Measurements from ENCODE around the gene STK36.

The STK36 gene

GRCh38 chr2:218671654-218672566 lies at the start of gene STK36, which contains the start of gene RNF25:
Gene STK36, plus strand, starts transcription at chr2:218672086. Its CDS starts 744 bp downstream, at chr2:218672830.
Gene RNF25, minus strand, starts transcription at chr2:218672002. Its CDS starts 32 bp downstream, at chr2:218671970.
- DNase-seq = peak; percentile 92

- DNase-seq = peak; percentile 7
Observed at GRCh38 chr2:218622606-218623365, 49.1 kb upstream of the STK36 start.

GRCh38 chr2:218623366-218623705 lies 48.5 kb upstream of the STK36 start:
- no peak for DNase-seq

GRCh38 chr2:218626369-218626768 lies 45.5 kb upstream of the STK36 start:
- DNase-seq = no peak

- DNase-seq = no peak
Observed at GRCh38 chr2:218627939-218628338, 43.9 kb upstream of the STK36 start.

- peak; percentile 26 for DNase-seq
Observed at GRCh38 chr2:218631837-218632236, 40.0 kb upstream of the STK36 start.

- DNase-seq = no peak
Observed at GRCh38 chr2:218635719-218636118, 36.2 kb upstream of the STK36 start.

GRCh38 chr2:218638372-218638771 lies 33.5 kb upstream of the STK36 start:
- no peak for DNase-seq

GRCh38 chr2:218642121-218642656 lies 29.7 kb upstream of the STK36 start:
- DNase-seq = no peak

GRCh38 chr2:218642786-218643185 lies 29.1 kb upstream of the STK36 start:
- no peak for DNase-seq

- no peak for DNase-seq
Observed at GRCh38 chr2:218643751-218644310, 28.1 kb upstream of the STK36 start.

- peak; percentile 14 for DNase-seq
Observed at GRCh38 chr2:218644721-218645120, 27.2 kb upstream of the STK36 start.

- DNase-seq = peak; percentile 88
Observed at GRCh38 chr2:218645126-218645525, 26.8 kb upstream of the STK36 start.

- DNase-seq = peak; percentile 52
Observed at GRCh38 chr2:218648088-218648786, 23.6 kb upstream of the STK36 start.

GRCh38 chr2:218648787-218649100 lies 23.1 kb upstream of the STK36 start:
- DNase-seq = no peak

- no peak for DNase-seq
Observed at GRCh38 chr2:218655751-218656150, 16.1 kb upstream of the STK36 start.

- peak; percentile 72 for DNase-seq
Observed at GRCh38 chr2:218658671-218659257, 13.1 kb upstream of the STK36 start.

GRCh38 chr2:218659258-218659987 lies 12.5 kb upstream of the STK36 start, which contains the start of the genes BCS1L and ZNF142:
Gene BCS1L, plus strand, starts transcription at chr2:218659683. Its CDS starts 1,305 bp downstream, at chr2:218660988.
Gene ZNF142, minus strand, starts transcription at chr2:218659623. Its CDS starts 3,194 bp downstream, at chr2:218656429.
- peak; percentile 88 for DNase-seq

GRCh38 chr2:218659988-218660358 lies 11.9 kb upstream of the STK36 start:
- DNase-seq = no peak

GRCh38 chr2:218662377-218662776 lies 9.5 kb upstream of the STK36 start:
- no peak for DNase-seq

GRCh38 chr2:218662827-218663226 lies 9.1 kb upstream of the STK36 start:
- no peak for DNase-seq
